ENCODE measurements around the gene LAMTOR3. TPM values are rescaled to one million over a fixed set of nuclear protein-coding genes. Genes with fewer than 3 reads are reported as not detected.
A peak's percentile ranks its signal among the peaks of the same experiment; 100 is the strongest.

Gene LAMTOR3
- polyA plus RNA-seq (ENCODE audit: low read depth in 6 of 6), result 10 to 100 TPM; 19.6 to 43.7 (median 26.6) TPM

GRCh38 chr4:99894161-99894997, at the start of gene LAMTOR3:
Gene LAMTOR3, minus strand, starts transcription at chr4:99894427. Its CDS starts 464 bp downstream, at chr4:99893963.
- peak within 1 kb of the TSS; percentile 96 to 99 (median 98) for H3K4me3 Mint-ChIP-seq
- H3K36me3 Mint-ChIP-seq, result no peaks in the 10 kb centered on the region
- H3K27ac Mint-ChIP-seq, result peak within 1 kb of the TSS; percentile 99 to 100 (median 99)
- ATAC-seq (ENCODE audit: low read depth in 2 of 2), result peak; percentile 99
- H3K27me3 Mint-ChIP-seq, result no peaks in the 10 kb centered on the region
- DNase-seq, result peak; percentile 89
- H3K4me1 Mint-ChIP-seq, result peaks cover 20 to 24% (median 21%) of the 10 kb centered on the region in 3 donors
- H3K9me3 Mint-ChIP-seq, result no peaks in the 10 kb centered on the region

- no peaks in the 10 kb centered on the region for H3K27me3 Mint-ChIP-seq
- peaks cover 0 to 20% (median 14%) of the 10 kb centered on the region in 7 donors for H3K9me3 Mint-ChIP-seq
- H3K4me3 Mint-ChIP-seq, result no peak overlapping the region
- peaks cover 6 to 7% of the 10 kb centered on the region in 2 donors for H3K36me3 Mint-ChIP-seq
- peaks cover 8 to 36% (median 11%) of the 10 kb centered on the region in 3 donors for H3K4me1 Mint-ChIP-seq
- peak overlapping the region in 2 of 6 donors; percentile 0 to 59 for H3K27ac Mint-ChIP-seq
- no peak for ATAC-seq (ENCODE audit: low read depth in 2 of 2)
- no peak for DNase-seq
Observed at GRCh38 chr4:99938243-99938753, 44.1 kb upstream of the LAMTOR3 start.

GRCh38 chr4:99934891-99935290, 40.7 kb upstream of the LAMTOR3 start:
- peaks cover 7 to 17% of the 10 kb centered on the region in 2 donors for H3K36me3 Mint-ChIP-seq
- peak overlapping the region in 2 of 6 donors; percentile 42 to 87 for H3K27ac Mint-ChIP-seq
- peaks cover 0 to 22% (median 14%) of the 10 kb centered on the region in 7 donors for H3K9me3 Mint-ChIP-seq
- H3K4me1 Mint-ChIP-seq, result peaks cover 16 to 35% (median 21%) of the 10 kb centered on the region in 3 donors
- no peaks in the 10 kb centered on the region for H3K27me3 Mint-ChIP-seq
- DNase-seq, result no peak
- no peak for ATAC-seq (ENCODE audit: low read depth in 2 of 2)
- H3K4me3 Mint-ChIP-seq, result no peak overlapping the region

GRCh38 chr4:99927566-99927965, 33.3 kb upstream of the LAMTOR3 start:
- H3K27ac Mint-ChIP-seq, result peak overlapping the region in 1 of 6 donors; percentile 10
- H3K27me3 Mint-ChIP-seq, result no peaks in the 10 kb centered on the region
- DNase-seq (no peak), ATAC-seq (ENCODE audit: low read depth in 2 of 2) (no peak)
- peaks cover 8 to 19% of the 10 kb centered on the region in 2 donors for H3K36me3 Mint-ChIP-seq
- peaks cover 0 to 1% (median 0%) of the 10 kb centered on the region in 7 donors for H3K9me3 Mint-ChIP-seq
- peaks cover 14 to 20% (median 19%) of the 10 kb centered on the region in 3 donors for H3K4me1 Mint-ChIP-seq
- H3K4me3 Mint-ChIP-seq, result no peak overlapping the region

- H3K9me3 Mint-ChIP-seq, result peaks cover 2 to 17% (median 9%) of the 10 kb centered on the region in 7 donors
- no peak for DNase-seq
- peaks cover 0 to 6% (median 3%) of the 10 kb centered on the region in 3 donors for H3K4me1 Mint-ChIP-seq
- peaks cover 14 to 26% of the 10 kb centered on the region in 2 donors for H3K36me3 Mint-ChIP-seq
- ATAC-seq (ENCODE audit: low read depth in 2 of 2), result no peak
- no peak overlapping the region for H3K27ac Mint-ChIP-seq
- H3K4me3 Mint-ChIP-seq, result no peak overlapping the region
- H3K27me3 Mint-ChIP-seq, result no peaks in the 10 kb centered on the region
Observed at GRCh38 chr4:99921174-99921573, 26.9 kb upstream of the LAMTOR3 start.

GRCh38 chr4:99918656-99919055, 24.4 kb upstream of the LAMTOR3 start:
- DNase-seq (no peak), ATAC-seq (ENCODE audit: low read depth in 2 of 2) (no peak)
- Mint-ChIP-seq H3K27me3 (no peaks in the 10 kb centered on the region), H3K4me3 (no peak overlapping the region), H3K36me3 (peaks cover 14 to 27% of the 10 kb centered on the region in 2 donors), H3K9me3 (peaks cover 2 to 24% (median 9%) of the 10 kb centered on the region in 7 donors), H3K27ac (no peak overlapping the region), H3K4me1 (no peaks in the 10 kb centered on the region)

GRCh38 chr4:99917575-99917974, 23.3 kb upstream of the LAMTOR3 start:
- no peaks in the 10 kb centered on the region for H3K4me1 Mint-ChIP-seq
- DNase-seq (no peak), ATAC-seq (ENCODE audit: low read depth in 2 of 2) (no peak)
- no peak overlapping the region for H3K27ac Mint-ChIP-seq
- no peaks in the 10 kb centered on the region for H3K27me3 Mint-ChIP-seq
- peaks cover 2 to 24% (median 9%) of the 10 kb centered on the region in 7 donors for H3K9me3 Mint-ChIP-seq
- H3K4me3 Mint-ChIP-seq, result no peak overlapping the region
- peaks cover 20 to 27% of the 10 kb centered on the region in 2 donors for H3K36me3 Mint-ChIP-seq

- H3K4me1 Mint-ChIP-seq, result no peaks in the 10 kb centered on the region
- DNase-seq (no peak), ATAC-seq (ENCODE audit: low read depth in 2 of 2) (no peak)
- no peak overlapping the region for H3K4me3 Mint-ChIP-seq
- H3K27me3 Mint-ChIP-seq, result no peaks in the 10 kb centered on the region
- H3K36me3 Mint-ChIP-seq, result peaks cover 20 to 22% of the 10 kb centered on the region in 2 donors
- H3K9me3 Mint-ChIP-seq, result peaks cover 2 to 24% (median 9%) of the 10 kb centered on the region in 7 donors
- peak overlapping the region in 3 of 6 donors; percentile 24 to 76 (median 38) for H3K27ac Mint-ChIP-seq
Observed at GRCh38 chr4:99915449-99915848, 21.2 kb upstream of the LAMTOR3 start.

GRCh38 chr4:99894998-99895397, 771 bp upstream of the LAMTOR3 start:
- Mint-ChIP-seq H3K4me3 (peak overlapping the region; percentile 82 to 99 (median 97)), H3K9me3 (no peaks in the 10 kb centered on the region), H3K27me3 (no peaks in the 10 kb centered on the region), H3K27ac (peak overlapping the region in 3 of 6 donors; percentile 89 to 99 (median 94)), H3K36me3 (no peaks in the 10 kb centered on the region), H3K4me1 (peaks cover 18 to 23% (median 21%) of the 10 kb centered on the region in 3 donors)
- ATAC-seq (ENCODE audit: low read depth in 2 of 2) (no peak), DNase-seq (no peak)

- DNase-seq (no peak), ATAC-seq (ENCODE audit: low read depth in 2 of 2) (peak in 1 of 2 donors; percentile 25)
- H3K9me3 Mint-ChIP-seq, result no peaks in the 10 kb centered on the region
- H3K4me3 Mint-ChIP-seq, result peak overlapping the region; percentile 96 to 99 (median 98)
- peaks cover 21 to 27% (median 23%) of the 10 kb centered on the region in 3 donors for H3K4me1 Mint-ChIP-seq
- H3K27ac Mint-ChIP-seq, result peak overlapping the region; percentile 99 to 100 (median 99)
- no peaks in the 10 kb centered on the region for H3K36me3 Mint-ChIP-seq
- H3K27me3 Mint-ChIP-seq, result no peaks in the 10 kb centered on the region
Observed at GRCh38 chr4:99893839-99894160, 427 bp downstream of the LAMTOR3 start.

GRCh38 chr4:99893029-99893428, 1.2 kb downstream of the LAMTOR3 start:
- DNase-seq (no peak), ATAC-seq (ENCODE audit: low read depth in 2 of 2) (no peak)
- Mint-ChIP-seq H3K4me1 (peaks cover 21 to 27% (median 23%) of the 10 kb centered on the region in 3 donors), H3K9me3 (no peaks in the 10 kb centered on the region), H3K27ac (peak overlapping the region in 5 of 6 donors; percentile 12 to 100 (median 99)), H3K36me3 (no peaks in the 10 kb centered on the region), H3K4me3 (peak overlapping the region; percentile 96 to 99 (median 98)), H3K27me3 (no peaks in the 10 kb centered on the region)

GRCh38 chr4:99891351-99891750, 2.9 kb downstream of the LAMTOR3 start:
- peak overlapping the region in 1 of 8 donors; percentile 58 for H3K4me3 Mint-ChIP-seq
- H3K27me3 Mint-ChIP-seq, result no peaks in the 10 kb centered on the region
- H3K27ac Mint-ChIP-seq, result peak overlapping the region in 1 of 6 donors; percentile 24
- H3K36me3 Mint-ChIP-seq, result no peaks in the 10 kb centered on the region
- no peaks in the 10 kb centered on the region for H3K9me3 Mint-ChIP-seq
- peaks cover 21 to 27% (median 23%) of the 10 kb centered on the region in 3 donors for H3K4me1 Mint-ChIP-seq
- DNase-seq, result no peak
- ATAC-seq (ENCODE audit: low read depth in 2 of 2), result no peak

GRCh38 chr4:99887837-99888236, 6.4 kb downstream of the LAMTOR3 start:
- Mint-ChIP-seq H3K4me3 (no peak overlapping the region), H3K4me1 (peaks cover 3 to 7% (median 7%) of the 10 kb centered on the region in 3 donors), H3K36me3 (no peaks in the 10 kb centered on the region), H3K27me3 (no peaks in the 10 kb centered on the region), H3K9me3 (no peaks in the 10 kb centered on the region), H3K27ac (peak overlapping the region in 1 of 6 donors; percentile 68)
- ATAC-seq (ENCODE audit: low read depth in 2 of 2) (no peak), DNase-seq (no peak)

All from naive B cell (primary cell).